SU-DHL-6 (cell line): Measurements from ENCODE around the gene TBC1D32.

Source experiments
- CTCF ChIP-seq: fragments of 200-600 bp; sonication (generic); IDR thresholded peaks from one replicate; pipeline ENCODE4 v1.5.1; 2017; ENCODE audit warnings: antibody characterized with exemption, mild to moderate bottlenecking, low read length, moderate library complexity; ENCODE audit not compliant: insufficient read depth, poor library complexity, severe bottlenecking
- EZH2phosphoT487 ChIP-seq: fragments of 200-600 bp; sonication (generic), shearing (Covaris generic); conservative IDR thresholded peaks from 2 replicates; pipeline ENCODE4 v1.6.1; 2018; ENCODE audit warnings: mild to moderate bottlenecking, antibody characterized with exemption, low read length, moderate library complexity, mixed read lengths

GRCh38 chr6:121309768-121310469 lies 24.4 kb downstream of the TBC1D32 start:
- TF ChIP-seq CTCF (no peak), EZH2phosphoT487 (no peak)
